Prostate gland (tissue), 2 donors: ENCODE results near the gene CUX1. TPM values are rescaled to one million over a fixed set of nuclear protein-coding genes. Genes with fewer than 3 reads are reported as not detected.

Experiments used
- DNase-seq: peaks from one replicate; pipeline ENCODE4 v3.0.0-alpha.2; 2019; ENCODE audit warnings: low spot score
- H3K27ac ChIP-seq, 2 donors: fragments of 200-600 bp; sonication (generic); 2 replicates each; pipeline ENCODE4 v1.5.1; 2017 to 2019
- H3K27me3 ChIP-seq: fragments of 200-600 bp; sonication (generic); replicated peaks from 2 replicates; pipeline ENCODE4 v1.5.1; 2019; ENCODE audit not compliant: insufficient read depth
- H3K36me3 ChIP-seq, 2 donors: fragments of 200-600 bp; sonication (generic); 1 replicate in 1 of 2; 2 replicates in 1 of 2; pipeline versions ENCODE4 v1.5.1 to v1.8.1; 2017 to 2019
- H3K4me1 ChIP-seq: fragments of 200-600 bp; sonication (generic); replicated peaks from 2 replicates; pipeline ENCODE4 v1.5.1; 2019
- H3K4me3 ChIP-seq, 2 donors: fragments of 200-600 bp; sonication (generic); 2 replicates each; pipeline ENCODE4 v1.5.1; 2017 to 2019
- H3K9me3 ChIP-seq: fragments of 200-600 bp; sonication (generic); 2 replicates; pipeline ENCODE4 v1.5.1; 2017
- CTCF ChIP-seq, 4 experiments: fragments of 200-600 bp in 2 of 4; fragments of 450-650 bp in 2 of 4; sonication (generic) in 2 of 4; IDR thresholded peaks; 1 replicate in 3 of 4; 2 replicates in 1 of 4; pipeline ENCODE4 v1.5.1; 2016 to 2019; ENCODE audit warnings: antibody characterized with exemption in 4 of 4, mild to moderate bottlenecking in 2 of 4, moderate library complexity in 2 of 4
- POLR2A ChIP-seq: fragments of 450-650 bp; IDR thresholded peaks from one replicate; pipeline ENCODE4 v1.6.1; 2016; ENCODE audit warnings: antibody characterized with exemption, mild to moderate bottlenecking
- POLR2AphosphoS5 ChIP-seq: sonication (generic); formaldehyde crosslinking; IDR thresholded peaks from one replicate; pipeline ENCODE4 v1.6.1; 2017; ENCODE audit warnings: antibody characterized with exemption
- WGBS: methylation state at CpG from one replicate; pipeline ENCODE4 v1.1.5; 2018; 5-methylcytosine and 5-hydroxymethylcytosine counted together
- intact Hi-C: fragments of 100-400 bp; cut with DNase I; formaldehyde crosslinking; loops from one replicate; pipeline ENCODE4 v1.14.2; 2022
- total RNA-seq, 2 donors: library from RNA; depleted of rRNA; stranded (reverse); fragments of >200 nt; gene quantifications; one replicate each; pipeline ENCODE4 v1.1.0, GENCODE V29; 2016

The CUX1 gene
- total RNA-seq, 2 donors from 2014 or later = 96.3 to 99.2 TPM

- 93% methylated on average over 13 of the region's 13 CpGs for WGBS
- Histone ChIP-seq H3K4me1 (no peaks in the 10 kb centered on the region), H3K9me3 (no peaks in the 10 kb centered on the region), H3K36me3 (no peaks in the 10 kb centered on the region), H3K27ac (no peak overlapping the region), H3K4me3 (no peak overlapping the region), H3K27me3 (no peaks in the 10 kb centered on the region)
- no peak for DNase-seq
- TF ChIP-seq POLR2AphosphoS5 = no peak
- intact Hi-C loops = no loop called here
Measured at GRCh38 chr7:102262546-102262945, 445.1 kb downstream of the CUX1 start.

DNA sequence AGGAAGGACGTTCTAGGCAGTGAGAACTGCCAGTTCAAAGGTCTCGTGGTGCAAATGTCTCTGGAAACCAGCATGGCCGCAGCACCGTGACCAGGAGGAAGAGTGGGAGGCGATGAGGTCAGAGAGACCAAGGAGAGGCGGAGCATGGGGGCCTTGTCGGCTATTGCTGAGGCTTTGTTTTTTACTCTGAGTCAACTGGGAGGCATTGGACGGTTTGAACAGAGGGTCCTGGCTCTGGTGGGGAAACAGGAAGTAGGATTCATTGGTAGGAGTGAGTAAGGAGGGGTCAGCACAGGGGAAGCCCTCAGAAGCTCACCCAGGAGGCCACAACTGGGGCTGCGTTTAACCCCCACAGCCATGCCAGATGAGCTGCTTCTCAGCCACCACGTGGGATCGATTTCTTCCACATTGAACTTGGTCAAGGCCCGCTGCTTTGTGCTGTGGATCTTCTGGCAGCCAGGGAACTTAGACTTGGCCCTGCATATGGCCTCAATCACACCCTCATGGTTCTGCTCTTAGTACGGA, 447.0 kb downstream of the CUX1 start:
- H3K27ac ChIP-seq = no peak overlapping the region
- H3K4me1 ChIP-seq = no peaks in the 10 kb centered on the region
- WGBS = 66% methylated on average over 13 of the region's 13 CpGs
- TF ChIP-seq POLR2A (no peak), CTCF (IDR thresholded peaks at IDR 0.05) (no peak), POLR2AphosphoS5 (no peak)
- intact Hi-C loops = no loop called here
- H3K4me3 ChIP-seq = no peak overlapping the region
- H3K27me3 ChIP-seq = no peaks in the 10 kb centered on the region
- H3K36me3 ChIP-seq = no peaks in the 10 kb centered on the region
- no peaks in the 10 kb centered on the region for H3K9me3 ChIP-seq
- no peak for DNase-seq

DNA sequence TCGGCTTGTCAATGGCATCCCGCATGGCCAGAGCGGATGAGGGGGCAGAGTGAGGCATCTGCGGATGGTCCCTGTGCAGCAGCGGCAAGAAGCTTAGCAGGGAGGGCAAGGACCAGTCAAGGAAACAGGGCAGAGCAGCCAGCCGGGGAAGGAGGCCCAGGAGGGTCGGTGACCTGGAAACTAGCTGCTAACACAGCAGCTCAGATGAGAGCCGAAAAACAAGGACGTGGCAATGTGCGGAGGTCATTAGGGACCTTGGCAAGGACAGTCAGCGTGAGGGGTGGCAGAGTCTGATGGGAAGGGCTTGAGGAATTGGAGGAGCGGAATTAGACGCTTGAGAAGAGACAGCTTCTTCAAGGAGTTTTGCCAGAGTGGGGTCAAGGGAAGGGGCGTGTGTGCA, 449.1 kb downstream of the CUX1 start:
- H3K9me3 ChIP-seq = no peaks in the 10 kb centered on the region
- no peak for DNase-seq
- no peaks in the 10 kb centered on the region for H3K4me1 ChIP-seq
- WGBS = 82% methylated on average over 14 of the region's 14 CpGs
- no peak overlapping the region for H3K27ac ChIP-seq
- H3K36me3 ChIP-seq = no peaks in the 10 kb centered on the region
- no peaks in the 10 kb centered on the region for H3K27me3 ChIP-seq
- no peak for TF ChIP-seq POLR2AphosphoS5
- no peak for TF ChIP-seq POLR2A
- no peak for TF ChIP-seq CTCF (IDR thresholded peaks at IDR 0.05)
- no peak overlapping the region for H3K4me3 ChIP-seq
- intact Hi-C loops = no loop called here

GRCh38 chr7:102268635-102269034, 451.2 kb downstream of the CUX1 start:
- Histone ChIP-seq H3K27me3 (no peaks in the 10 kb centered on the region), H3K9me3 (no peaks in the 10 kb centered on the region), H3K27ac (no peak overlapping the region), H3K36me3 (no peaks in the 10 kb centered on the region), H3K4me3 (no peak overlapping the region), H3K4me1 (no peaks in the 10 kb centered on the region)
- no peak for DNase-seq
- intact Hi-C loops = no loop called here
- 79% methylated on average over 10 of the region's 10 CpGs for WGBS
- no peak for TF ChIP-seq POLR2A
- TF ChIP-seq POLR2AphosphoS5 = no peak
- TF ChIP-seq CTCF (IDR thresholded peaks at IDR 0.05) = no peak

- H3K4me3 ChIP-seq = no peak overlapping the region
- TF ChIP-seq POLR2A = no peak
- no peak for TF ChIP-seq CTCF (IDR thresholded peaks at IDR 0.05)
- no peak for TF ChIP-seq POLR2AphosphoS5
- WGBS = 53% methylated on average over 13 of the region's 13 CpGs
Measured at GRCh38 chr7:102270178-102270887, 452.9 kb downstream of the CUX1 start.

More at GRCh38 chr7:102270178-102270887, 452.9 kb downstream of the CUX1 start:
- intact Hi-C loops = no loop called here
- Histone ChIP-seq H3K27ac (no peak overlapping the region), H3K4me1 (no peaks in the 10 kb centered on the region), H3K36me3 (no peaks in the 10 kb centered on the region), H3K27me3 (no peaks in the 10 kb centered on the region), H3K9me3 (no peaks in the 10 kb centered on the region)
- no peak for DNase-seq
